Effector CD4-positive, alpha-beta T cell (primary cell): ENCODE results near the gene KIF2A.

Experiments
- DNase-seq: peaks from one replicate; pipeline ENCODE4 v3.0.0-alpha.2; 2020

KIF2A gene

DNA sequence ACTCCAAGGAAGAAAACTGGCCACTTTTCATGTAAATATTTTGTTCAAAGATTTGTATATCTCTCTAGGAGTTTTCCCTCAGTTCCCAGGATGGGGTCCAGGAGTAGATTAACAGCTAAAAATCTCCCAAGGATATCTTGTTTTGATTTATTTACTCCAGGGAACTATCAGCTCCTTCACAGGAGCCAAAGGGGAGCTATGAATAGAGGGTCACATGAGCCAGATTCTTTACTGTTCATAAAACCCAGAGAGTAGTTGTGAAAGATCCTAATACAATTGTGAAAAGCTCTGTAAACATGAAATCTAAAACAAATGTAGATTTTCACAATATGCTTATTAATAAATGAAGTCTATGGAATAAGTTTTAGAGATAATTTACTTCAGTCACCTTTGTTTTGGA, 80.8 kb downstream of the KIF2A start:
- no peak for DNase-seq

DNA sequence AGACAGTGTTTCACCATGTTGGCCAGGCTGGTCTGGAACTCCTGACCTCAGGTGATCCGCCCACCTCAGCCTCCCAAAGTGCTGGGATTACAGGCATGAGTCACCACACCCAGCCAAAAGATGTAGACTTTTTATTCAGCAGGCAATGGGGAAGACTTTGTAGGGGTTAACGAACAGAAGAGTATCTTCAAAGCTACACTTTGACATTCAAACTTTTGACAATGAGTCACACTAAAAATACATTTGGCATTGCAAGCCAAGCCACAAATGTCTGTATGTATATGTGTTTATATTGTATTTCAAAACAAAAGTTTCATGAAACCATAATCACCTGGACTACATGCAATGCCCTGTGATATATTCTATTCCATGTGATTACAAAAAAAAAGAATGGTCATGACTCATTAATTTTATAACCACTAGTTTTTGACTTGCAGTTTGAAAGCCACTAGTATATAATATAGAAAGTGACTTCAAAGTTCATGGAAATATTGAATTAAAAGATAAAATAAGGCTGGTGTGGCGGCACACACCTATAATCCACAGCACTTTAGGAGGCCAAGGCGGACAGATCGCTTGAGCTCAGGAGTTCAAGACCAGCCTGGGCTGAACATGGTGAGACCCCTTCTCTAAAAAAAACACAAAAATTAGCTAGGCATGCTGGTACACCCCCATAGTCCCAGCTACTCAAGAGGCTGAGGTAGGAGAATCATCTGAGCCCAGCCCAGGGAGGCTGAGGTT, 89.4 kb downstream of the KIF2A start:
- DNase-seq, result no peak

DNA sequence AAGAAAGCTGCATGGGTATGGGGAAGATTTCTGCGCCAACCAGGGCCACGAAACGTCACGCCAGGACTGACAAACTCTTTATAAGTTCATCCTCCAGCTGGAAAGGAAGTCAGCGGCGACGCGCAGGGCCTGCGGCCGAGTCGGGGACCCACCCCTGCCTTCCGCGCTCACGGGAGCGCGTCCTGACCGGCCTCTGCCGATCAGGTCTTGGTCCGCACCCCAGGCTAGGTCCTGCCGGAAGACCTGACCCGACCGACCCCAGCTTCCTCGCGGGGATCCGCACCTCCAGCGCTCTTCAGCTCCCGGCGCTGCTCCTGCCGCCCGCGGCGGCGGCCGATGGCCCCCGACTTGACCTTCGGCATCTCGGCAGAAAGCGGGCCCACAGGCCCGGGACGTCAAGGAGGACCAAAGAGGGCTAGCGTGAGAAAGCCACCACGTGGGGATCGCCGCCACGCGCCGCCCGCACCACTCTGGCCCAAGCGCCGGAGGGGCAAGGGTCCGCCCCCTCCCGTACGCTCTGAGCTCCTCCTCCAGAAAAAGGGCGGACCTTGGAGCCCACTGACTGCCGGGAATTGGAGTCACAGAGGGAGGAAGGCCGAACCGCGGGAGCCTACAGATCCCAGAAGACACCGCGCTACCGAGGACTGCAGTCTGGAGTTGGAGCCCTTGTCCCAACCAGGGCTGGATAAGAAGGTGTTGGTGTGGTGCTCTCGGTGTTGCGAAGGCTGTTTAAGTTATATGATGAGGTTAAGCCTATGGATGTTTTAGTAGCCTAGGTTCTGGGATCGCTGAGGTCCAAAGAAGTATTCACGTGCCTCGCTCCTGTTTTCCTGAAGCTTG, 97.6 kb downstream of the KIF2A start, which contains the start of gene DIMT1:
TSS of gene DIMT1 (minus strand) at position 495 of the 840 bp plus-strand sequence. CDS start at position 362, 133 bp downstream.
- peak; percentile 91 for DNase-seq

DNA sequence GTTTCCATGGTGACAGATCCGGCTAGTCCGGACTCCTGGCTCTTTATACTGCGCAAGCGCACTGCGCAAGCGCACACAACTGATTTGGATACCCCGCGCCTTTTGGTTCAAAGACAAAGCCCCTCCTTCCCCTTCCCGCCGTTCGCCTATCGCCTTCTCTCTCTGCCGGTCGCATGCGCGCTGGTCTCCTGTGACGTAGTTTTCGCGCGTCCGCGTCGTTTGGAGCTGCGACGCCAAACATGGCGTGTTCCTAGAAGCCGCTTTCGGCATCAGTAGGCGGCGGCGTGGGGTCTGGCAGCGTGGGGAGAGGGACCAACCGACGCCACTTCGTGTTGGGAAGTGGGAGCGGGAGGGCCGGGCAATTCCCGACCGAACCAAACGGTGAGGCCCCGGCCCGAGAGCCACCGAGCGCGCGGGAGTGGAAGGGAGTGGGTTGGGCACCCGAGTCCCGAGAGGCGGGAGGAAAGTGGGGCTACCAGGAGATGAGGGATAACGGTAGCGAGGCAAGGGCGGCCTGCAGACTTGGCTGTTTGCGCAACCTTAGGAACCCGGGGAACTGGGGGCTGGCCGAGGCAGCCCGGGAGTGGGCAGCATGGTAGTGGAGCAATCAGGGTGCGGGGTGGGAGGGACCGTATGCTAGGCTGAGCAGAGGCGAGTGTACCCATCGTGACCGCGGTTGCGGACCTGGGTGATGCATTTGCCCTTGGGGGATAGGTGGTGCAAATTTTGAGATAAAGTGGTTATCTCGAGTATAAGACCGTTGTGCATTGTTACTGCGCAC, 106.7 kb downstream of the KIF2A start, which contains the start of gene IPO11:
TSS of gene IPO11 (plus strand) at position 215 of the 781 bp plus-strand sequence. CDS start 24,517 bp downstream, outside the sequence.
- peak; percentile 97 for DNase-seq

DNA sequence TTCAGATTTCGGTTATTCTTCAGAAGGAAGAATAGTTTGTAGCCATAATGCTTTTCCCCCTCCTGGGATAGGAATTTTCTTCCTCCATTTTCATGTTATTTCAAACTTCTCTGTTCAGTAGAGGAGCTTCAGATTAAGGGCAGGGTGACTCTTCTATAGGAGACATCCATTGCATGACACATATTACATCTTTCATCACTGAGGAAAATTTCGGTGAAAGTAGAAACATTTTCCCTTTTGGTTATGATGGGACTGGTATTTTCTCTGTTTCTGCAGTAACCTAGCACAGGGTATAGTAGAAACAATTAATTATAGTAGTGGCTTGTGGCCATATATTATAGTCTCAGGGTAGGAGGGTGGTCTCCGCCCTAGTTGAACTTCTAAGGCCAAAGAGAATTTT, 107.7 kb downstream of the KIF2A start:
- DNase-seq, result no peak

DNA sequence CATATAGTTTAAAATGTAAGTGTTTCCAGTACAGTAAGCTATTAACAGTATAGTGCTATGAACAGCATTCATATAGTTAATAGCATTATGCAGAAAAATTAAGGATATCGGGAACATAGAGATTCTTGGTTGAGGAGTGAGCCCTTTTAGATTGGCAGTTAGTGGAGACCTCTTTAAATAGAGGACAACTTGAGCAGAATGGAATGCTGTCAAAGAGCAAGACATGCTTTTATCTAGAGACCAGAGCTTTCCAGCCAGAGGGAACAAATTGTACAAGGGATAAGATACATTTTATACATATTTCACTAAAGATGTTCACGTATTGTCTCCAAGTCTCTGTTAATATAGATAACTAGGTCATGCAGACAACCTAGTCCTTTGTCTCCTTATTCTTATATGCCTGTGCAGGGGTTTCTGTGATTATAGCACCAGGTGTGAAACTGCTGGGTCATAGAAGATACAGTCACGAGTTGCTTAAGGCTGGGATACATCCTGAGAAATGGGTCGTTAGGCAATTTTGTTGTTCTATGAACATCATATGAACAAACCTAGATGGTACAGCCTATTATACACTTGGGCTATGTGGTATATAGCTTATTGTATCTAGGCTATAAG, 112.6 kb downstream of the KIF2A start:
- DNase-seq, result no peak

DNA sequence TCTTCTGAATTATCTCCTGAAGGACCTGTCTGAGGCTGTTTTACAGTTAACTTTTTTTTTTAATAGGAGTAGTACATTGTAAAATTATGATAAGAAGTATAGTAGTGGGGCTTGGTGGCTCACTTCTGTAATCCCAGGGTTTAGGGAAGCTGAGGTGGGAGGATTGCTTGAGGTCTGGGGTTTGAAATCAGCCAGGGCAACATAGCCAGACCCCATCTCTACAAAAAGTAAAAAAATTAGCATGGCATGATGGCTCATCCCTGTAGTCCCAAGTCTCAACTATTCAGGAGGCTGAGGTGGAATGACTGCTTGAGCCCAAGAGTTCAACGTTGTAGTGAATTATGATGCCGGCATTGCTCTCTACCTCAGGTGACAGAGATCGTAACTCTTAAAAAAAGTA, 113.6 kb downstream of the KIF2A start:
- DNase-seq, result no peak

DNA sequence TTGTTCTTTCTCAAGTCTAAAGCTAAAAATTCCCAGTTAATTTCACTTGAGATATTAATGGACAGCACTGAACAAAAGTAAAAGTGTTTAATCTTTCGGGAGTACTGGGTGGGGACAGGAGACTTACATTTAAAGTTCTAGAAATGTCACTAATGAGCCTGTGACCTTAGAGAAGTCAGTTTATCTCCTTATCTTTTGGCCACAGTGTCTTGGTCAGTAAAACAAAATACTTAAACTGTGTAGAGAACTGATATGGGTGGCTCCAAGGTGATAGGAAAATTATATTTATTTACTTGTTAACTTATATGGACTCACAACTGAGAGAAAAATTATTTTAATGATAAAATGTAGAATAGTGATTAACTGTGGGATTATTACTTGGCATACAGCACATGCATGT, 115.4 kb downstream of the KIF2A start:
- no peak for DNase-seq

DNA sequence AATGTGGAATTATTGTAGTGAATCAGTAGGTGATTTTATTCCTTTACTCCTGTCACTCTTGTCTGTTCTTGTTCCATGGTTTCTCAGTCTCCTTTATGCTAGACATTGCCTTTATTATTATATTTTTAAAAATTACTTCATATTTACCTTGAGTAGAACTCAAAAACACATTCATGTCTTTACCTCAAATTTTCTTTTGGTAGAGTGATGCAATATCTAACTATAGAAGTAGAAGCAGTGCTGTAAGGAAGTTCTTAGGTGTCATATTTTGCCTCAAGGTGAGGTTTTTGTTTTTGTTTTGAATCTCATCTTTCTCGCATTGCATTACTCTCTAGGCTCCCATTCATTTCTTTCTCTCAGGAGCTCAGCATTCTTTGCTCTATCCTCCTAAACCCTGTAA, 118.8 kb downstream of the KIF2A start:
- no peak for DNase-seq

DNA sequence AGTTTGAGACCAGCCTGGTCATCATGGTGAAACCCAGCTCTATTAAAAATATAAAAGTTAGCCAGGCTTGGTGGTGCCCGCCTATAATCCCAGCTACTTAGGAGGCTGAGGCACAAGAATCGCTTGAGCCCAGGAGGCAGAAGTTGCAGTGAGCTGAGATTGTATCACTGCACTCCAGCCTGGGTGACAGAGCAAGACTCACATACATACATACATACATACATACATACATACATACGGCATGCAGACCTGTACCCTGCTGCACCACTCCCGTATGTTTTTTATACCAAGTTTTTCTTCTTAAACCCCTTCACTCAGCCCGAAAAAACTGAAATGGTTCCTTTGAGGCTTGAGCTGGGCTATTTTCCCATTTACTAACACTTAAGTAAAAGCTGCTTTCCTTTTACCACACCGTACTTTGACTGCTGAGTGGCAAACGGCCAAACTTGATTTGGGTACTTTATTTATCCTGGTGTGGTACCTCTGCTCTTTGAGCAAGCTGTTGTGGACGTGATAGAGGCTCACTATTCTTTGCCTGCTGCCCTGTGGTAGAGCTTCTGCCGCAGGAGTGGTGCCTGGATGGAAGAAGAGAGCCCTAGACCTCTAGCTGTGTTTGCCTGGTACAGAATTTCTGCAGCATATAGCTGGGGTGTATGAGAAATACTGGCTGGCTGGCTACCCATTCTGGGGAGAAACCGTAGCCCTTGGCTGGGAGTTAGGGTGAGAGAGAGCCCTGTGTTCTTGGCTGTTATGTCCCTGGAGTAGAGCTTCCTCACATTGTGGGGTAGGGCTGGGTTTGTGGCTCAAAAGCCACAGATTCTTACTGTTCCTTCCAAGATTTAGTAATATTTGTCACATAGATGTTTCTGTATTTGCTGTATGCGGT, 126.0 kb downstream of the KIF2A start:
- DNase-seq, result no peak

DNA sequence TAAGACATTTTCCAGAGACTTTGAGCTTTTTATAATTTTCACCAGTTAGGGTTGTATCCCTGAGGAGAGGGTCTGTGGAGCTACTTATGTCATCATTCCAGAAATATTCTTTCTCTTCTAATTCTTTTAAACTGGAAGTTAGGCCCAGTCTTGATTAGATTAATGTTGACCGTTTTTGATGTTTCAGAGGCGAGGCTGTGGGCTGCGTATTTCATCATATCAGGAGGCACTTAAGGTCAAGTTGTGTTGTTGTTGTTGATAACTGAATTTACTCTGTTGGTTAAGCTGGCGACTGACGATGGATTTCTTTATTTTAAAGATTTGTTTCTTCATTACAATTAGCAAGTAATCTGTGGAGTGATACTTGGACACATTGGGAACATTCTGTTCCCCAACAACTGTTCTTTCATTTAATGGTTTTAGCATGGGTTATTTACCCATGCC, 126.6 kb downstream of the KIF2A start:
- DNase-seq, result no peak
